ENCODE data around the gene SORD. TPM values are rescaled to one million over a fixed set of nuclear protein-coding genes. Genes with fewer than 3 reads are reported as not detected.

SORD gene
- polyA plus RNA-seq, 12 donors: 5.3 to 20.1 (median 6.5) TPM; not detected in 1

GRCh38 chr15:45114751-45115085 is 91.7 kb downstream of the SORD start:
- no peak for DNase-seq

GRCh38 chr15:45115312-45115820 is 92.4 kb downstream of the SORD start:
- no peak for DNase-seq

DNA sequence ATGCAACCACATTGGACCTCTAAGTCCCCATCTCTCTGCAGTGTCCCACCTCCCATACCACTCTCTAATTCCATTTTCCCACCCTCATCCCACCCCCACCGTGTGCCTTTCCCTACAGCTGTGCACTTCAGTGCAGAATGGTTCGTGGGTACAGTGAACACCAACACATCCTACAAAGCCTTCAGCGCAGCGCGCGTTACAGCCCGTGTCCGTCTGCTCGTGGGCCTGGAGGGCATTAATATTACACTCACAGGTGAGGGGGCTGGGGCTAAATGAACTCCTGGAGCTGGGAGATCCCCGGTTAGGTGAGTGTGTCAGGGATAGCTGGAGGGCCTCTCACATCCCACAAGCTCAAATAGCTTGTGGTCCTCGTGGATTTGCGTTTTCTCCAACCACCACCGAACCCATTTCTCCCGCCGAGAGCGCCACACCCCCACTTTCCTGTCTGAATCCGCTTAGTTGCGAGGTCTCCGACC is 93.0 kb downstream of the SORD start:
- DNase-seq: no peak

GRCh38 chr15:45116482-45117307 is 93.7 kb downstream of the SORD start:
- DNase-seq: no peak

DNA sequence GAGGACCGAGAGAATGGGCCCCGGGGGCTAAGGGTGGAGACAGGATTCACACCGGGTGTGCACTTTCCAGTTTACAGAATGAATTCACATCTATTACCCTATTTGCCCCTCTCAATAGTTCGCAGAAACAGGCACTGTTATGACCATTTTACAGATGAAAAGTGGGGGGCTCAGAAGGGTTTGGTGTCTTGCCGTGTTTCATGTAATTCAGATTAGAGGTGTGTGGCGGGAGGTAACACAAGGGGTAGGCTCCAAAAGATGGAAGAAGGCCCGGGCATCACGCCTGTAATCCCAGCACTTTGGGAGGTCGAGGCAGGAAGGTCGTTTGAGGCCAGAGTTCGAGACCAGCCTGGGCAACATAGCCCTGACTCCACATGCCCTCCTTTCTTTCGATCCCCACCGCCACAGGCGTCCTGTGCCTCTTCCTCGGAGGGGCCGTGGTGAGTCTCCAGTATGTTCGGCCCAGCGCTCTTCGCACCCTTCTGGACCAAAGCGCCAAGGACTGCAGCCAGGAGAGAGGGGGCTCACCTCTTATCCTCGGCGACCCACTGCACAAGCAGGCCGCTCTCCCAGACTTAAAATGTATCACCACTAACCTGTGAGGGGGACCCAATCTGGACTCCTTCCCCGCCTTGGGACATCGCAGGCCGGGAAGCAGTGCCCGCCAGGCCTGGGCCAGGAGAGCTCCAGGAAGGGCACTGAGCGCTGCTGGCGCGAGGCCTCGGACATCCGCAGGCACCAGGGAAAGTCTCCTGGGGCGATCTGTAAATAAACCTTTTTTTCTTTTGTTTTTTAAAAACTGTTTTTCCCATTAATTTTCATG is 94.5 kb downstream of the SORD start:
- no peak for DNase-seq

GRCh38 chr15:45118131-45118588 is 95.2 kb downstream of the SORD start:
- peak; percentile 87 for DNase-seq

GRCh38 chr15:45118996-45119395 is 96.0 kb downstream of the SORD start:
- DNase-seq: no peak

- DNase-seq: no peak
Observed at GRCh38 chr15:45120081-45120972, 97.3 kb downstream of the SORD start.

DNA sequence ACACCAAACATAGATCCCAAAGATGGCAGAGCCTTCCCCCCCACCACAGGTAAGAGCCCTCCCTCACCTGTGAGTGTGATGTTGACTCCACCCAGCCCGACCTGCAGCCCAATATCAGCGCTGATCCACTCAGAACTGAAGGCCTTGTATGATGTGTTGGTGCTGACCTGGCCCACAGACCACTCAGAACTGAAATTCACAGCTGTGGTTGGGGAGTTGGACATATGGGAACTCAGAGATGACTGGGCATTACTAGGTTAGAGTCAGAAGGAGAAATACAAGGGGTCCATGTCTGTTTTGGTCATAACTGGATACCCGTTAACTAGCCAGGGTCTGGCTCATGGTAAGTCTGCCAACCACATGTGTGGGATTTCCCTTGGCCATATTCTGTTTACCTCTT is 98.0 kb downstream of the SORD start:
- DNase-seq: no peak

GRCh38 chr15:45121706-45122417 is 98.9 kb downstream of the SORD start:
- no peak for DNase-seq

DNA sequence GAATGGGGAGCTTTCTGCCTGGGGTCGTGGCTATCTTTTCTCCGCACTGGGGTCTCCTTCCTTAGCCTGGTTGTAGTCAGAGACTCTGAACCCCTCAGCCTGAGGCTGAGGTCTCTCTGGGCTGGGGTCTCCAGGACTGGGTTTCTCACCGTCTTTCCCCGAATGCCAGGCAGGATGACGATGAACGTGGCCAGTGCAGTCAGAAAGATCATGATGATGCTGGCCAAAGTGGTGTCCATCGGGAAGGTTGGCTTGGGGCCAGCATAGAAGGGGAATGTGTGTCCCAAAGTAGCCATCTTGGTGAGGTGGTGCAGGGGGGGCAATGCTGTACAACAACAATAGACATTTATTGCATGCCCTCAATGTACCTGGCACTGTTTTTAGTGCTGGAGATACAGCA is 99.7 kb downstream of the SORD start:
- DNase-seq: no peak

- no peak for DNase-seq
Observed at GRCh38 chr15:45123397-45123796, 100.4 kb downstream of the SORD start.

DNA sequence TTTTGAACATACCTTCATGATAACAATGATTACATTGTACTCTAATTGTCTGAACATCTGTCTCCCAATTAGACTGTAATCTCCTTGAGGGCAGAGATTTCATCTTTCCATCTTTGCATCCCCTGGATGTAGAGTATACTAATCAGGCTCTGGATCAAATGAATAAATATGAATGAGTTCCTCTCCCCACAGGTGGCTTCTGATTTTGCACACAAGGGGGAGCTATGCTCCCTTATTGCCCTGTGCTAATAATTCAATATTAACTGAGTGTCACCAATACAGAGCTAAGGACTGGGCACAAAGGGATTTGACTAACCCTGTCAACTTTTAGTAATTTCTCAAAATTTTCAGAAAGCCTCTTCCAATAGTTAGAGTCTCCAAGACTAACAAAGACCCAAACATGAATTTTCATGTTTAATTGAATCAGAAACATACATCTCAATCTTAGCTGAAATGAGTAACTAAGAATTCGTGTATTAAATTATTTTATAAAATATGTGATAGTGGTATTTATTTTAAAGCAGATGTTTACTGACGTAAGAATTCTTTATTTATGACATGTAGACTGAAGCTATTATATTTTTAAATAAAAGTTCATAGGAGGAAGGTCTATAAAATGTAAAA is 103.7 kb downstream of the SORD start:
- no peak for DNase-seq

Other genes with a start within 250 kb of the SORD start
- gene TERB2, start 66.5 kb upstream of the SORD start, polyA plus RNA-seq (ENCODE audit: insufficient read length in 12 of 12): not detected
- 1 to 10 TPM in 1 of 12 donors, under 1 TPM in 4, not detected in 7; 0.03 to 2.2 (median 0.50) TPM for gene DUOX2, start 91.0 kb downstream of the SORD start, polyA plus RNA-seq (ENCODE audit: insufficient read length in 12 of 12)
- gene DUOXA2, start 91.1 kb downstream of the SORD start, polyA plus RNA-seq (ENCODE audit: insufficient read length in 12 of 12): 1 to 10 TPM in 1 of 12 donors, under 1 TPM in 1, not detected in 10; 0.16 to 1.2 TPM
- gene DUOXA1, start 106.7 kb downstream of the SORD start, polyA plus RNA-seq (ENCODE audit: insufficient read length in 12 of 12): 10 to 100 TPM in 1 of 12 donors, 1 to 10 TPM in 2, under 1 TPM in 3, not detected in 6; 0.20 to 15.9 (median 1.7) TPM
- gene DUOX1, start 106.8 kb downstream of the SORD start, polyA plus RNA-seq (ENCODE audit: insufficient read length in 12 of 12): 10 to 100 TPM in 1 of 12 donors, 1 to 10 TPM in 8, under 1 TPM in 1, not detected in 2; 0.99 to 23.4 (median 2.3) TPM
- gene SHF, start 164.8 kb downstream of the SORD start, polyA plus RNA-seq (ENCODE audit: insufficient read length in 12 of 12): 10 to 100 TPM in 4 of 12 donors, 1 to 10 TPM in 7, not detected in 1; 5.4 to 12.6 (median 9.3) TPM
- under 1 TPM in 9 of 12 donors, not detected in 3; 0.14 to 0.49 (median 0.21) TPM for gene SLC28A2, start 229.0 kb downstream of the SORD start, polyA plus RNA-seq (ENCODE audit: insufficient read length in 12 of 12)